DND-41 (cell line): ENCODE data around the gene BICC1.

ENCODE experiments used
- ATAC-seq: fragments of 200-7000 bp; cut with Tn5 transposase; 3 replicates; pipeline ENCODE4 v1.9.1; 2021; ENCODE audit warnings: low read depth; ENCODE audit not compliant: insufficient read depth
- DNase-seq: peaks from one replicate; pipeline ENCODE4 v3.0.0-alpha.2; 2020
- H2AFZ ChIP-seq: 2 replicates; pipeline ENCODE4 v1.6.0; 2012; ENCODE audit warnings: low read depth, low read length
- H3K27ac ChIP-seq: 2 replicates; pipeline ENCODE4 v1.5.1; 2012; ENCODE audit warnings: low read length, inconsistent platforms
- H3K27me3 ChIP-seq: fragments of 200-600 bp; sonication (generic); 2 replicates; pipeline ENCODE4 v1.6.0; 2012; ENCODE audit warnings: low read length, mild to moderate bottlenecking, inconsistent platforms; ENCODE audit not compliant: insufficient read depth, poor library complexity
- H3K36me3 ChIP-seq: 2 replicates; pipeline ENCODE4 v1.5.1; 2012; ENCODE audit warnings: low read length, inconsistent platforms; ENCODE audit not compliant: insufficient read depth
- H3K4me1 ChIP-seq: 2 replicates; pipeline ENCODE4 v1.5.1; 2012; ENCODE audit warnings: mild to moderate bottlenecking, low read length; ENCODE audit not compliant: insufficient read depth
- H3K4me2 ChIP-seq: 2 replicates; pipeline ENCODE4 v1.6.0; 2012; ENCODE audit warnings: mild to moderate bottlenecking, moderate library complexity, low read length, inconsistent platforms; ENCODE audit not compliant: insufficient read depth
- H3K4me3 ChIP-seq, 2 experiments: fragments of 200-600 bp in 1 of 2; shearing (Covaris generic) in 1 of 2; 2 replicates each; pipeline ENCODE4 v1.5.1; 2012 to 2016; ENCODE audit warnings: inconsistent platforms in 2 of 2, low read length in 2 of 2, mild to moderate bottlenecking in 2 of 2, low read depth in 1 of 2, moderate library complexity in 1 of 2
- H3K79me2 ChIP-seq: 2 replicates; pipeline ENCODE4 v1.6.0; 2012; ENCODE audit warnings: low read length, inconsistent platforms; ENCODE audit not compliant: insufficient read depth
- H3K9ac ChIP-seq: 2 replicates; pipeline ENCODE4 v1.6.0; 2012; ENCODE audit warnings: low read depth, mild to moderate bottlenecking, inconsistent platforms, low read length, moderate library complexity
- H3K9me3 ChIP-seq: 2 replicates; pipeline ENCODE4 v1.5.1; 2012; ENCODE audit warnings: low read length, moderate library complexity, mild to moderate bottlenecking, inconsistent platforms; ENCODE audit not compliant: insufficient read depth, severe bottlenecking
- H4K20me1 ChIP-seq: 2 replicates; pipeline ENCODE4 v1.6.0; 2012; ENCODE audit warnings: low read length; ENCODE audit not compliant: insufficient read depth
- EZH2 ChIP-seq: IDR thresholded peaks from 3 replicates; pipeline ENCODE4 v1.6.1; 2012; ENCODE audit warnings: borderline replicate concordance, low read depth, mild to moderate bottlenecking, moderate library complexity, low read length, inconsistent platforms; ENCODE audit not compliant: severe bottlenecking
- TF ChIP-seq, protein P1 (sequence below): IDR thresholded peaks from 2 replicates; pipeline ENCODE4 v1.5.1; 2012; ENCODE audit warnings: borderline replicate concordance, low read length, moderate library complexity, mild to moderate bottlenecking; ENCODE audit not compliant: poor library complexity, severe bottlenecking; ENCODE audit errors: extremely low read depth

BICC1 gene

DNA sequence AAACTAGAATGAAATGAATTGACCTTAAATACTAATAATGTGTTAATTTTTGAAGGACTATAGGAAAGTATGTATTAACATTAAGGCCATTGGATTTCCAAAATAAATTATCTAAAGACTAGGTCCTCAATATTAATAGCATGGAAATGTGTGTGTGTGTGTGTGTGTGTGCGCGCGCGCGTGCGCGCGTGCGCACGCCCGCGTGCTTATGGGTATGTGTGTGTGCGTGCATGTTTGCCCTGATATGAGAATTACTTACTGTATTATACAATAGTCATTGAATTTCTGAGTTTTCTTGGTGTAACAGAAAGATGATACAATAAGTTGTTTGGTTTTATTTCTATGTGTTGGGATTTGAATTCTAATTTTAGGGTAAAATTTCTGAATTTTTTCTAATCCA lies 205.9 kb downstream of the BICC1 start:
- Histone ChIP-seq H4K20me1 (no peaks in the 10 kb centered on the region), H3K27me3 (no peaks in the 10 kb centered on the region), H3K4me3 (no peak overlapping the region), H3K27ac (no peak overlapping the region), H3K36me3 (no peaks in the 10 kb centered on the region), H3K79me2 (no peaks in the 10 kb centered on the region), H3K4me2 (no peak overlapping the region), H3K4me1 (no peaks in the 10 kb centered on the region), H3K9ac (no peak overlapping the region), H3K9me3 (no peaks in the 10 kb centered on the region), H2AFZ (no peak overlapping the region)
- ATAC-seq (no peak), DNase-seq (no peak)
- TF ChIP-seq EZH2 = no peak
- TF ChIP-seq, protein P1, sequence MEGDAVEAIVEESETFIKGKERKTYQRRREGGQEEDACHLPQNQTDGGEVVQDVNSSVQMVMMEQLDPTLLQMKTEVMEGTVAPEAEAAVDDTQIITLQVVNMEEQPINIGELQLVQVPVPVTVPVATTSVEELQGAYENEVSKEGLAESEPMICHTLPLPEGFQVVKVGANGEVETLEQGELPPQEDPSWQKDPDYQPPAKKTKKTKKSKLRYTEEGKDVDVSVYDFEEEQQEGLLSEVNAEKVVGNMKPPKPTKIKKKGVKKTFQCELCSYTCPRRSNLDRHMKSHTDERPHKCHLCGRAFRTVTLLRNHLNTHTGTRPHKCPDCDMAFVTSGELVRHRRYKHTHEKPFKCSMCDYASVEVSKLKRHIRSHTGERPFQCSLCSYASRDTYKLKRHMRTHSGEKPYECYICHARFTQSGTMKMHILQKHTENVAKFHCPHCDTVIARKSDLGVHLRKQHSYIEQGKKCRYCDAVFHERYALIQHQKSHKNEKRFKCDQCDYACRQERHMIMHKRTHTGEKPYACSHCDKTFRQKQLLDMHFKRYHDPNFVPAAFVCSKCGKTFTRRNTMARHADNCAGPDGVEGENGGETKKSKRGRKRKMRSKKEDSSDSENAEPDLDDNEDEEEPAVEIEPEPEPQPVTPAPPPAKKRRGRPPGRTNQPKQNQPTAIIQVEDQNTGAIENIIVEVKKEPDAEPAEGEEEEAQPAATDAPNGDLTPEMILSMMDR = no peak

DNA sequence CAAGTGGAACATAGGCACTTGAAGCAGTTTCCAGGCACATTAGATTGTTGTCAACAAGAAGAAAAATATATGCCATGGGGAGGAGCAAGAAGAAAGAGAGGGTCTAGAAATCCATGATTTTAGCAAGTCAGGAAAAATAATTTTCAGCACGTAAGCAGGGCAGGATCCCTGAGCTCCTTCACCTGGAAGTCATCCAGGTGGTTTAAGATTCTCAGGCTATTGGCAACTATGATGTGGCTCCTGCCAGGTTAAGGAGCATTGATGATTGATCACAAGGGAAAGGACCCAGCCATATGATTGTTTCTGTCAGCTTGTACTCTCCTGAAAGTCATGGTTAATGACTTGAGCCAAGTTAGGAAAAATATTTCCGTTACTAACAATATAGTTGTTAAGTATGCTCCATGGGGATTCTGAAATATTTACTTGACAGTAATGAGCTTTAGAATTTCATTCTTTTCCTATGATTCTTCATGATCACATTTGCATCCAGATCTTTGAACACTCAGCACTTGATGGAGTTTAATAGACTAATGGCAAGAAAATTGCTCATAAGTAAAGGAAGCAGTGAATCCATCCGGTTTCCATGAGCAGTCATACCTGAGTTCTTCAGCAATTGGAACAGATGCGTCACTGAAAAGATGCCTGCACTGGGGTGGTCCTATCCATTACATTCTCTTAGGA lies 209.1 kb downstream of the BICC1 start:
- no peak overlapping the region for H3K4me3 ChIP-seq
- no peak overlapping the region for H3K27ac ChIP-seq
- no peaks in the 10 kb centered on the region for H3K79me2 ChIP-seq
- H3K27me3 ChIP-seq = no peaks in the 10 kb centered on the region
- TF ChIP-seq, protein P1 = no peak
- no peak for TF ChIP-seq EZH2
- no peaks in the 10 kb centered on the region for H3K36me3 ChIP-seq
- DNase-seq = no peak
- no peak overlapping the region for H3K9ac ChIP-seq
- ATAC-seq = no peak
- no peaks in the 10 kb centered on the region for H4K20me1 ChIP-seq
- H3K4me1 ChIP-seq = no peaks in the 10 kb centered on the region
- no peaks in the 10 kb centered on the region for H3K9me3 ChIP-seq
- H3K4me2 ChIP-seq = no peak overlapping the region
- H2AFZ ChIP-seq = no peak overlapping the region

DNA sequence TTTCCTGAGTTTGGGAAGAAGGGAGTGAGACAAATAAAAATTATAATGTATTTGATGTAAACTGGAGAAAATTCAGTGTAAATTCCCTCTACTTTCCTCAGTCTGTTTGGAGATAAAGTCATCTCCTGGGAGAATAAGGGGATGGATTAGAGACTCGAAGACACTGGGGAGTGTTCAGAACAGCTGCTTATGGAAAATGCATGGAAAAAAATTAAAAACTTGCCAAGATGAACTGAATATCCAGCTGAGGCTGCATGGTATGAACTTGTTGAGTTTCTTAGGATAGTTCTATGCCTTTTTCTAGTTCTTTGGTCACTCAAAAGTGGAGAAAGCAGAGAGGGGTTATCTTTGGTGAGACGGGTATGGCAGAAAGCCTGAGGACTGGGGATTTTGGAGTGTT lies 210.5 kb downstream of the BICC1 start:
- H3K27me3 ChIP-seq = no peaks in the 10 kb centered on the region
- no peak overlapping the region for H3K4me3 ChIP-seq
- H3K4me2 ChIP-seq = no peak overlapping the region
- H3K79me2 ChIP-seq = no peaks in the 10 kb centered on the region
- H3K27ac ChIP-seq = no peak overlapping the region
- H2AFZ ChIP-seq = no peak overlapping the region
- no peaks in the 10 kb centered on the region for H3K9me3 ChIP-seq
- TF ChIP-seq, protein P1 = no peak
- TF ChIP-seq EZH2 = no peak
- ATAC-seq = no peak
- H3K36me3 ChIP-seq = no peaks in the 10 kb centered on the region
- H4K20me1 ChIP-seq = no peaks in the 10 kb centered on the region
- no peaks in the 10 kb centered on the region for H3K4me1 ChIP-seq
- no peak for DNase-seq
- no peak overlapping the region for H3K9ac ChIP-seq
